DMS 273 (cell line): ENCODE data around the gene IRF5.
A peak's percentile ranks its signal among the peaks of the same experiment; 100 is the strongest.
"Not testable (repeated sequence)": the region's sequence is repeated elsewhere in the genome, so short reads cannot be mapped to it uniquely, and the experiment has no call there.

Source experiments
- DNase-seq: peaks from one replicate; lab custom pipeline; 2025; ENCODE audit not compliant: unreplicated experiment; lab: John Stamatoyannopoulos, UW

Gene IRF5

DNA sequence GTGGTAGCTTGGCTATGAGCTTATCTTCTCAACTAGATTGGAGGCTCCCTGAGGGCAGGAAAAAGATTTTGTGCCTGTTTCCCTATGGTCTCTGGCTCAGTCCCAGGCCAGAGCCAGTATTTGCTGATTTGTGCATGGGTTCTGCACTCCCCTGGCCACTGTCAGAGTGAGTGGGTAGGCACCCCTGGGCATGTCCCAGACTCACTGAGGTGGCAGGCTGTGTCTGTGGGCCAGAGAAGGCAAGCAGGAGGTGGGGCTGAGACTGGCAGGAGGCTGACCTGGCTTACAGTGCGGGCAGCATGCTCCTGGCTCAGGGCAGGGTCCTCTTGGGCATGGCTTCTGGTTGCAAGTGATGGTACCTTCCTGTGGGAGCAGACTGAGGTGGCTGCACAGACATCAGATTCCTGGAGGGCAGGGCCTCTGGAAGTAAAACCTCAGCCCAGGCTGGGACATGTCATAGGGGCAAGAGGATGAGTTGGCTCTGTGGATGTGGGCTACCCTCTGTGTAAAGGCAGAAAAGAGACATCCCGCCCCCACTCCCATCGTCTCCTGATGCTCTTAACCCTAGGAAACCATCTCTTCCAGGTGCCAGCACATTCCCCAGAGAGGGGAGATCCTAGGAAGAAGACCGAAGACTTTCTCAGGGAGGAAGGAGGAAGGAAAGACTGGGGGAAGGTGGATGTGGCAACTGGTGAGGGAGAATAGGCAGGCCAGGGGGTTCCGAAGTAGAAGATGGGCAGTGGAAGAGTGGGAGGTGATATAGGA lies 31.5 kb upstream of the IRF5 start:
- DNase-seq, result no peak

GRCh38 chr7:128906766-128907559 lies 30.8 kb upstream of the IRF5 start:
- DNase-seq, result no peak

GRCh38 chr7:128908750-128909624 lies 28.7 kb upstream of the IRF5 start:
- no peak for DNase-seq

DNA sequence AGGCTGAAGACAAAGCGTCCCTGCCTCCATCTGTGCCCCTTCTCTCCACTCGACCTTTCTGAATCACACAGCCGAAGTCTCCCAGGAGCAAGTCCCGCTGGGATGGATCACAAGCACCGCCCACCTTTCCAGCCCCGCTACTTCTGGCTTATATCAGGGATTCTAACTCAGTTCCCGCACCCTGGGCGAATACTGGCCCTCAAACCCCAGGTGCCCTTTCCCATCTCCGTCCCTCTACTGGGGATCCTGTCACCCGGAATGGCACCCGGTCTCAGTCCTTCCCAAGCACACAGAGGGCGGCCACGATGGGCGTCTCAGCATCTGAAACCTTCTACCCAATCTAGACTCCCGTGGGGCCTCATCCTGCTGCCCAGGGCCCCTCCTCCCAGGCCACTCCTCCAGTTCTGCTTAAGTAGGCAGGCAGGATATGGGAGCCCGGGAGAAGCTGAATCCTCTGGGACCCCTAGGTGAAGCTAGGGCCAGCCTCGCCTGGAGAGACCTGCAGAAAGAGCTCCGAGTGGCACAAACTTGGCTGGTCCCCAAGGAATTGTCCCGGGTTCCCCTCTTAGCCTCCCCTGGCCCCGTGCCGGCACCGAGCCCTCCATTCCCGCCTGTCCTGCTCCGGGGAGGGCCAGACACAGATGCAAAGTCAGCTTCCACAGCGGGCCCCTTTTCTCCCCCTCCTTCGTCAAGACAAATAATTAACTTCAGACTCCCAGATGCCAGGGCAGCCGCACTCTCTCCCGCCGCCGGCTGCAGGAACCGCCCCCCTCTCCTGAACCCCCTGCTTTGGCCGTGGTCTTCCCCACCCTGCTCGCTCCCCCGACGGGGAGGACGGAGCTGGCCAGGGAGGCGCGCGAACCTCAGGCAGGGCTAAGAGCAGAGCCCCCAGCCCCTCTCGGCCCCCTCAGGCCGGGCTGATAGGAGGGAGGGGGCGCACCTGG lies 27.8 kb upstream of the IRF5 start:
- peak; percentile 76 for DNase-seq

DNA sequence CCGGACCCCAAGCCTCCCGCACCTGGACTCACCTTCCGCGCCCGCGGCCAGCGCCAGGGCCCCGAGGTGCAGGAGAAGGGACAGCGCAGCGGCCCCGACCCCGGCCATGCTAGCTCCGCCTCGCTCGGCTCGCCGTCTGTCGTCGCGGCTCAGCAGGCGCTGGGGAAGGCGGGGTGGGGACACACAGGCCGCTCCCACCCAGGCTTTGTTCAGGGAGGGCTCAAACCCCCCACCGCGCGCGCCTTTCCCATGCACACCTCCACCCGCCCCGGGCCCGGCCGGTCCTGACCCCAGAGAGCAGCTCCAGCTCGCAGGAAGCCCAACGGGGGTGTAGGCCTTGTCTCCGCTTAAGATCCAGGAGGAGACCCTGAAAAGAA lies 27.2 kb upstream of the IRF5 start, which contains the start of gene KCP:
Gene KCP, minus strand, starts transcription at position 141 of the 377 bp plus-strand sequence. Its CDS starts 33 bp downstream, at position 108.
- no peak for DNase-seq

DNA sequence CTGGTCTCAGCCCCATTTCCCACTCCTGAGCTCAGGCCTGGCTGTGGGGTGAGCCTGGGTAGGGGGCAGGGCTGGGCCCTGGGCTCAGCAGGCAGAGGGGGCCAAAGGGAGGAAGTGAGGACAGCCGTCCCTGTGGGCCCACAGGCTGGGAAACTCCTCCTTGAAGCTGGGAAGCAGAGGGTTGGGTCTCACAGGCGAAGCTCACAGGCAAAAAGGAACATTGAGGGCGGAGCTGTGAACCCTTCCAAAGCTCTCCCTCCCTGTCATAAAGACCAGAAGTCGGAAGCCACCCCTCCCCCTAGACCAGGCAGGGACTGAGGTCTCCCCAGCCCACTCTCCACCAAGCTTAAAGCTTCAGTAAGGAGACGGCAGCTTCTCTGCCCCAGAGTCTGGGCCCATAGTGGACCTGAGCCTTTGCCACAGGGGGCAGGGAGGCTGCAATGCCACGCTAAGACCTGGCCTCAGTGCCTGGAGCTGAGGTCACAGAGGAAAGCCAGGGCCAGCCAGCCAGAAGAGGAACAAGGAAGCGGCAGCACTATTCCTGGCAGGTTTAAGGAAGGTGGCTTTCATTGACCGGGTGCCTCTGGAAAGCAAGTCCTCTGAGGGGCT lies 26.2 kb upstream of the IRF5 start:
- DNase-seq, result peak; percentile 48

DNA sequence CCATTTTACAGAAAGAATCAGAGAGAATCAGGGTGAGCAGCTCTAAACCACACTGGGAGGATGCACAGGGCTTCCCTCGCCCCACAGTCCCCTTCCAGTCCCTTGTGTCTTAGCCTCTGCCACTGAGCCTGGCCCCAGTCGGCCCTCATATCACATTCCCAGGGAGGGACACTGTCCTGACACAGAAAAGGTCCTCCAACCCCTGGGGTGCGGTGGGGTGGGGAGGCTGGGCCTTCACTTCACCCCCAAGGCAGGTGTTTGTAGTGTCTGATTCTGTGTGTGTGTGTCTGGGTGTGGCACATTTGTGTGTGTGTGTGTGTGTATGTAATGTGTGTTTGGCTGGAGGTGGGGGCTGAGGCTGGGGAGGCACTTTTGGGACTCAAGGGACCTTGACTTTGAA lies 25.4 kb upstream of the IRF5 start:
- DNase-seq, result no peak

- DNase-seq, result not testable (repeated sequence)
Measured at GRCh38 chr7:128912709-128913495, 24.8 kb upstream of the IRF5 start.

- DNase-seq, result no peak
Measured at GRCh38 chr7:128913870-128914565, 23.7 kb upstream of the IRF5 start.

DNA sequence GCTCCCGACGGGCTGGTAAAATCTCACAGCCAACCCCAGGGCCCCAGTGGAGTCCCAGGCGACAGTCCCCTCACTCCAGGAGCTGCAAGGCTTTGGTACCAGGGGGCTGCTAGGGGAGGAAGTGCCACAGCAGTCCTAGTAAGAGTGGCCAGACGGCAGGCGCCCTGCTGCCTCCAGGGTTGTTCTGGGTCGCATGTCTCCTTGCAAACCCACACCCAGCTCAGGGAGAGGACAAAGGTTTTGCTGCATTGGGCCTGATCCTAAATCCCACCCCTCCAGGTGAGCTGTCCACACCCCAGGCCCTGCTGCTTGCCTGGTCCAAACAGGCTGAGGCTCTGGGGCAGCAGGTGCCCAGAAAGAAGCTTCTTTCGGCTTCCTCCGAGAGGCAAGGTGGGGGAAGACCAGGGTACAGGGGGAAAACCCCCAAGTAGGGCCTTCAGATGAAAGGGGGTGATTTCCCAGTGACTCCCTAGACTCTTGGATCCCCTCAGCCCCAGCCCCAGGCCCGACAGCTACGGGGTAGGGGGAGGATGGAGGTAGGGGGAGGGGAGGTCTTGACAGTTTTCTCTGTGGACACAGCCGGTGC lies 23.1 kb upstream of the IRF5 start:
- no peak for DNase-seq

- no peak for DNase-seq
Measured at GRCh38 chr7:128915271-128915819, 22.4 kb upstream of the IRF5 start.

DNA sequence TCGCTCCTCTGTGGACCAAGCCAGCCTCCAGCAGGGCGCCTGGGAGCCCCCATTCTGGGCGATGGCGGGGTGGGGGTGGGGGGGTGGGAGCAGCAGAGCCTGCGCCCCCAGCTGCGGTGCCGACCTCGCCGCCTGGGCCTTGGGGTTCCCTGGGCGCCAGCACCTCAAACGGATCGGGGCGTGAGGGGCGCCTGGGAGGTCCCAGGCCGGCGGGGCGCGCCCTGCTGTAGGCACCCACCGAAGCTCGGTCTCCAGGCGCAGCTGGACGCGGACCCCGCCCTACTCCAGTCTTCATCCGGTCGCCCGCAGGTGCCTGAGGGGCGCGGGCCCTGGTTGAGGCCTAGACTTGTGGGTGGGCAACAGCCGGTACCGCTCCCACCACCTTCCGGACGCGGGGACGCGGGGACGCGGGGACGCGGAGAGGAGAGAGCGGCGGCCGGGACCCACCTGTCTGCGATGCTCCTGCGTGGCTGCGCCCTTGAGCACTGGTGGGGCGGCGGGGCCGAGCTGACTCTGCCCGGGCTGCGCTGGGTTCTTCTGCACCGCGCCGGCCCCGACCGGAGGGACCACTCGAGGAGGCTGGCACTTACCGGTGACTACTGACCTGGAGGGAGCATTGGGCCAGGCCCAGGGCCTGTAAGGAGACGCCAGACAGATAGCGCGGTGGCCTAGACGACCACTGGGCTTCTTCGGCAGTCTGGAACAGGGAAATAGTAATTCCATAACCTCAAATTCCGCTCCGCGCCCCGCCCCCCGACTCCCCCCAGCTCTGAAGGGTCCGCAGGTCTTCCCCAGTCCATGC lies 21.7 kb upstream of the IRF5 start:
- no peak for DNase-seq

DNA sequence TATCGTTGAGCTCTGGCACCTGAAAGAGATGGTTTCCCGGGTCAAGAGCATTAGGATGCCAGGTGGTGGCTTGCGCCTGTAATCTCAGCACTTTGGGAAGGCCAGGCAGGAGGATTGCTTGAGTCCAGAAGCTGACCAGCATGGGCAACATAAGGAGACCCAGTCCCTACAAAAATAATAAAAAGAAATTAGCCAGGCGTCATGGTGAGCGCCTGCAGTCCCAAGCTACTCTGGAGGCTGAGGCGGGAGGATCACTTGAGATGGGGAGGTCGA lies 21.1 kb upstream of the IRF5 start:
- no peak for DNase-seq

- DNase-seq, result no peak
Measured at GRCh38 chr7:128917122-128917521, 20.6 kb upstream of the IRF5 start.

- no peak for DNase-seq
Measured at GRCh38 chr7:128918016-128918665, 19.6 kb upstream of the IRF5 start.

DNA sequence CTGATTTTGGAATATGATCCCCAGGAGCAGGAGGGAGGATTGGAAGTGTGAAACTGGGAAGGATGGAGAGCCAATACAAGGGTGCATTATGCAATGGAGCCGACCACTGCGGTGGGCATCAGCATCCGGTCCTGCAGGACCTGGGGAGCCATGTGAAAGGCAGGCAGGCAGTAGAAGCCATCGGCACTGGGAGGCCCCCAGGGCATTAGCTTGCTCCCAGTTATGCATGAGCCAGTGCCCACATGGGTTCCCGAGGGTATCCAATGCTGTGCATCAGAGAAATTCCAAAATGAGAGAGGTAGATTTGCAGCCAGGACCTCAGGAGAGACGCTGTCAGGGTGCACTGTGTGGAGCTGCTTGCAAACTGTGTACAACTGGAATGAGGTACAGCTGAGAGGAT lies 18.5 kb upstream of the IRF5 start:
- DNase-seq, result no peak
